ENCODE results near the gene VANGL2.

VANGL2 gene

GRCh38 chr1:160399544-160400222 is 681 bp upstream of the VANGL2 start:
- H3K4me3 ChIP-seq (ENCODE audit: low read depth, low read length) = peak overlapping the region; percentile 66
- no peak for DNase-seq
- peaks cover 25% of the 10 kb centered on the region for H3K36me3 ChIP-seq
- H3K9me3 ChIP-seq (ENCODE audit: severe bottlenecking) = no peaks in the 10 kb centered on the region
- TF ChIP-seq CTCF (IDR thresholded peaks at IDR 0.05; ENCODE audit: low read depth, low read length) = no peak
- no peaks in the 10 kb centered on the region for H3K27me3 ChIP-seq (ENCODE audit: insufficient read depth, low read depth, severe bottlenecking)
- peak overlapping the region; percentile 95 for H3K27ac ChIP-seq

- no peaks in the 10 kb centered on the region for H3K27me3 ChIP-seq (ENCODE audit: insufficient read depth, low read depth, severe bottlenecking)
- TF ChIP-seq CTCF (IDR thresholded peaks at IDR 0.05; ENCODE audit: low read depth, low read length) = no peak
- H3K9me3 ChIP-seq (ENCODE audit: severe bottlenecking) = no peaks in the 10 kb centered on the region
- peak; percentile 70 for DNase-seq
- H3K27ac ChIP-seq = peak overlapping the region; percentile 95
- peak overlapping the region; percentile 85 for H3K4me3 ChIP-seq (ENCODE audit: low read depth, low read length)
- peaks cover 34% of the 10 kb centered on the region for H3K36me3 ChIP-seq
These were observed 502 bp downstream of the VANGL2 start for GRCh38 chr1:160400646-160401486.

- Histone ChIP-seq H3K27ac (no peak overlapping the region), H3K9me3 (ENCODE audit: severe bottlenecking) (no peaks in the 10 kb centered on the region), H3K27me3 (ENCODE audit: insufficient read depth, low read depth, severe bottlenecking) (no peaks in the 10 kb centered on the region), H3K4me3 (ENCODE audit: low read depth, low read length) (peak overlapping the region; percentile 85), H3K36me3 (peaks cover 40% of the 10 kb centered on the region)
- DNase-seq = no peak
- TF ChIP-seq CTCF (IDR thresholded peaks at IDR 0.05; ENCODE audit: low read depth, low read length) = no peak
These were observed 1.1 kb downstream of the VANGL2 start for GRCh38 chr1:160401487-160401805.

GRCh38 chr1:160402001-160402795 is 1.8 kb downstream of the VANGL2 start:
- Histone ChIP-seq H3K9me3 (ENCODE audit: severe bottlenecking) (no peaks in the 10 kb centered on the region), H3K36me3 (peaks cover 44% of the 10 kb centered on the region), H3K27me3 (ENCODE audit: insufficient read depth, low read depth, severe bottlenecking) (no peaks in the 10 kb centered on the region), H3K4me3 (ENCODE audit: low read depth, low read length) (no peak overlapping the region), H3K27ac (no peak overlapping the region)
- no peak for DNase-seq
- TF ChIP-seq CTCF (IDR thresholded peaks at IDR 0.05; ENCODE audit: low read depth, low read length) = no peak

- Histone ChIP-seq H3K4me3 (ENCODE audit: low read depth, low read length) (no peak overlapping the region), H3K27ac (no peak overlapping the region), H3K27me3 (ENCODE audit: insufficient read depth, low read depth, severe bottlenecking) (no peaks in the 10 kb centered on the region), H3K9me3 (ENCODE audit: severe bottlenecking) (no peaks in the 10 kb centered on the region), H3K36me3 (peaks cover 49% of the 10 kb centered on the region)
- no peak for TF ChIP-seq CTCF (IDR thresholded peaks at IDR 0.05; ENCODE audit: low read depth, low read length)
- DNase-seq = no peak
These were observed 2.9 kb downstream of the VANGL2 start for GRCh38 chr1:160403244-160403643.

All from WERI-Rb-1 (cell line).